ENCODE measurements around the gene TMEM63A.

- TF ChIP-seq, protein P1, sequence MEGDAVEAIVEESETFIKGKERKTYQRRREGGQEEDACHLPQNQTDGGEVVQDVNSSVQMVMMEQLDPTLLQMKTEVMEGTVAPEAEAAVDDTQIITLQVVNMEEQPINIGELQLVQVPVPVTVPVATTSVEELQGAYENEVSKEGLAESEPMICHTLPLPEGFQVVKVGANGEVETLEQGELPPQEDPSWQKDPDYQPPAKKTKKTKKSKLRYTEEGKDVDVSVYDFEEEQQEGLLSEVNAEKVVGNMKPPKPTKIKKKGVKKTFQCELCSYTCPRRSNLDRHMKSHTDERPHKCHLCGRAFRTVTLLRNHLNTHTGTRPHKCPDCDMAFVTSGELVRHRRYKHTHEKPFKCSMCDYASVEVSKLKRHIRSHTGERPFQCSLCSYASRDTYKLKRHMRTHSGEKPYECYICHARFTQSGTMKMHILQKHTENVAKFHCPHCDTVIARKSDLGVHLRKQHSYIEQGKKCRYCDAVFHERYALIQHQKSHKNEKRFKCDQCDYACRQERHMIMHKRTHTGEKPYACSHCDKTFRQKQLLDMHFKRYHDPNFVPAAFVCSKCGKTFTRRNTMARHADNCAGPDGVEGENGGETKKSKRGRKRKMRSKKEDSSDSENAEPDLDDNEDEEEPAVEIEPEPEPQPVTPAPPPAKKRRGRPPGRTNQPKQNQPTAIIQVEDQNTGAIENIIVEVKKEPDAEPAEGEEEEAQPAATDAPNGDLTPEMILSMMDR (IDR thresholded peaks at IDR 0.05), result no peak
- TF ChIP-seq POLR2AphosphoS5 (IDR thresholded peaks at IDR 0.05), result no peak
- no peak for TF ChIP-seq EP300 (IDR thresholded peaks at IDR 0.05)
- TF ChIP-seq POLR2A (IDR thresholded peaks at IDR 0.05; ENCODE audit: low read depth), result no peak
Measured at GRCh38 chr1:225888289-225888897, 6.2 kb upstream of the TMEM63A start.
